Measurements from ENCODE around the gene MS4A4A. TPM values are rescaled to one million over a fixed set of nuclear protein-coding genes. Genes with fewer than 3 reads are reported as not detected.

MS4A4A gene
- total and polyA plus RNA-seq, 2 of the 8 experiments (the other 6 are each of a cell fraction or from before 2014, with no cell fraction given) = not detected

DNA sequence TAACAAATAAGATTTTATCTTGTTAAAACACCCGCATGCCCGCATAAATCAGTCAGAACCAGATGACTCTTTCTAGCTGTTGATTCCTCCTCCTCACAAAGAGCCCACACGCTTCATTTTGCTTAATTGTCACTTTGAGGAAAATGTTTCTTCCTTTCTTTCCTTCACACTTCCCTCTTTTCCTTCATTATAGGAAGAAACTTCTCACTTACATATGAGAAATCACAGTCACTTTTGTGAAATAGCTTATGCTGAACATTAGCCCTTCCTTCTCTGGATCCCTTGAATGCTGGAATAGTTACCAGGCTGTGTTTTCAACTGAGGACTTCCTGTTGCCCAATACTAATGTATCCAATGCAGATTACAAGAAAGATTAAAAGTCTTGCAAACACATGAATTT lies 52.4 kb downstream of the MS4A4A start:
- no peak overlapping the region for H2AFZ ChIP-seq (ENCODE audit: low read length)

More for the DNA sequence above, 52.4 kb downstream of the MS4A4A start:
- H3K79me2 ChIP-seq (ENCODE audit: control insufficient read depth in 1 of 2, insufficient read depth in 2 of 2, low read length in 2 of 2) = no peaks in the 10 kb centered on the region
- no peak overlapping the region for H4K91ac ChIP-seq (replicated peaks; ENCODE audit: insufficient read length, low read length)
- no peaks in the 10 kb centered on the region for H3K23me2 ChIP-seq (ENCODE audit: low read depth, low read length)
- no peak overlapping the region for H3K56ac ChIP-seq (replicated peaks; ENCODE audit: insufficient read length, low read depth, low read length)
- no peak overlapping the region for H4K8ac ChIP-seq (ENCODE audit: extremely low read depth, insufficient read depth, low read length)
- WGBS, 2 experiments (ENCODE audit: extremely low coverage in 1 of 2, insufficient coverage in 1 of 2, insufficient read length in 1 of 2, insufficient replicate concordance in 2 of 2, low coverage in 1 of 2, low lambda C conversion rate in 2 of 2, missing lambda C conversion rate in 1 of 2) = 95% methylated on average over 3 of the region's 3 CpGs; no CpG with 5 or more reads in 1 of the 2 experiments
- no peak overlapping the region for H2BK120ac ChIP-seq (replicated peaks; ENCODE audit: low read depth, low read length)
- H2BK15ac ChIP-seq (ENCODE audit: low read length) = no peak overlapping the region
- H3K4ac ChIP-seq (replicated peaks; ENCODE audit: insufficient read length, low read depth, low read length) = no peak overlapping the region
- no peak overlapping the region for H3K23ac ChIP-seq (ENCODE audit: insufficient read length)
- no peak overlapping the region for H4K5ac ChIP-seq (ENCODE audit: insufficient read length, low read depth, low read length)
- POLR2A ChIA-PET (ENCODE audit: partially characterized antibody) = no interaction called here
- no peaks in the 10 kb centered on the region for H4K20me1 ChIP-seq (replicated peaks in 1 of 2; ENCODE audit: control insufficient read depth in 1 of 2, insufficient read depth in 2 of 2, low read length in 2 of 2)
- H3K9me3 ChIP-seq (ENCODE audit: insufficient read depth in 2 of 2, low read depth in 1 of 2, low read length in 1 of 2) = no peaks in the 10 kb centered on the region
- CTCF ChIA-PET (ENCODE audit: partially characterized antibody) = interaction anchor here (1.0 to 5.7 kb wide), 8 partner anchors 12 to 302 kb away, joined by 3 to 73 read pairs (median 6); no protein-coding TSS in a partner anchor
- H3K27ac ChIP-seq (ENCODE audit: low read depth, low read length) = no peak overlapping the region
- no peak overlapping the region for H3K18ac ChIP-seq (ENCODE audit: extremely low read depth, low read length)
- TF ChIP-seq CEBPB (IDR thresholded peaks at IDR 0.05; ENCODE audit: low read depth, low read length) = no peak
- TF ChIP-seq EP300 (IDR thresholded peaks at IDR 0.05; ENCODE audit: borderline replicate concordance in 1 of 2, low read depth in 2 of 2, low read length in 2 of 2) = no peak
- TF ChIP-seq, protein P1, sequence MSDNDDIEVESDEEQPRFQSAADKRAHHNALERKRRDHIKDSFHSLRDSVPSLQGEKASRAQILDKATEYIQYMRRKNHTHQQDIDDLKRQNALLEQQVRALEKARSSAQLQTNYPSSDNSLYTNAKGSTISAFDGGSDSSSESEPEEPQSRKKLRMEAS (IDR thresholded peaks at IDR 0.05) = no peak
- TF ChIP-seq SP1 (IDR thresholded peaks at IDR 0.05; ENCODE audit: low read depth, low read length) = no peak
- TF ChIP-seq SP4 (IDR thresholded peaks at IDR 0.05; ENCODE audit: low read length) = no peak
- TF ChIP-seq JUN (IDR thresholded peaks at IDR 0.05; ENCODE audit: low read depth, low read length) = no peak
- no peak for TF ChIP-seq CBX8 (IDR thresholded peaks at IDR 0.05; ENCODE audit: borderline replicate concordance, low read depth, low read length)
- no peak overlapping the region for H3K4me3 ChIP-seq (ENCODE audit: extremely low read depth in 1 of 4, insufficient read depth in 2 of 4, low read depth in 3 of 4, low read length in 4 of 4)
- H2BK12ac ChIP-seq (ENCODE audit: low read depth, low read length) = no peak overlapping the region
- no peak overlapping the region for H2BK20ac ChIP-seq (ENCODE audit: low read length)
- H3K36me3 ChIP-seq (ENCODE audit: control insufficient read depth in 2 of 4, insufficient read depth in 4 of 4, low read length in 3 of 4) = no peaks in the 10 kb centered on the region
- H2AK5ac ChIP-seq (ENCODE audit: low read depth, low read length) = no peak overlapping the region
- H3K27me3 ChIP-seq (replicated peaks in 1 of 4; ENCODE audit: control insufficient read depth in 3 of 4, extremely low read depth in 1 of 4, insufficient read depth in 3 of 4, low read length in 3 of 4) = no peaks in the 10 kb centered on the region
- H3K14ac ChIP-seq (ENCODE audit: insufficient read length) = no peak overlapping the region
- H2BK5ac ChIP-seq (ENCODE audit: low read depth, low read length) = no peak overlapping the region
- no peak overlapping the region for H3K4me2 ChIP-seq (ENCODE audit: insufficient read depth in 1 of 2, low read depth in 2 of 2, low read length in 2 of 2)
- H3K4me1 ChIP-seq (replicated peaks in 1 of 4; ENCODE audit: control insufficient read depth in 3 of 4, insufficient read depth in 4 of 4, low read length in 3 of 4) = no peaks in the 10 kb centered on the region; a peak in 2 of 7 replicates
- no peak overlapping the region for H3K9ac ChIP-seq (replicated peaks in 1 of 4; ENCODE audit: extremely low read depth in 1 of 4, low read depth in 3 of 4, low read length in 3 of 4)
- FAIRE-seq = no peak
- H3K79me1 ChIP-seq (ENCODE audit: low read depth, low read length) = no peaks in the 10 kb centered on the region
- DNase-seq (ENCODE audit: low read depth in 1 of 2, low spot score in 2 of 2) = no peak
